Embryonic facial prominence (tissue), 1 donor: ENCODE data around the gene UBXN2A.
"Not testable (repeated sequence)": the region's sequence is repeated elsewhere in the genome, so short reads cannot be mapped to it uniquely, and the experiment has no call there.

Source experiments
- DNase-seq: peaks from one replicate; pipeline ENCODE4 v3.0.0-alpha.2; 2016; ENCODE audit errors: extremely low spot score

Gene UBXN2A

DNA sequence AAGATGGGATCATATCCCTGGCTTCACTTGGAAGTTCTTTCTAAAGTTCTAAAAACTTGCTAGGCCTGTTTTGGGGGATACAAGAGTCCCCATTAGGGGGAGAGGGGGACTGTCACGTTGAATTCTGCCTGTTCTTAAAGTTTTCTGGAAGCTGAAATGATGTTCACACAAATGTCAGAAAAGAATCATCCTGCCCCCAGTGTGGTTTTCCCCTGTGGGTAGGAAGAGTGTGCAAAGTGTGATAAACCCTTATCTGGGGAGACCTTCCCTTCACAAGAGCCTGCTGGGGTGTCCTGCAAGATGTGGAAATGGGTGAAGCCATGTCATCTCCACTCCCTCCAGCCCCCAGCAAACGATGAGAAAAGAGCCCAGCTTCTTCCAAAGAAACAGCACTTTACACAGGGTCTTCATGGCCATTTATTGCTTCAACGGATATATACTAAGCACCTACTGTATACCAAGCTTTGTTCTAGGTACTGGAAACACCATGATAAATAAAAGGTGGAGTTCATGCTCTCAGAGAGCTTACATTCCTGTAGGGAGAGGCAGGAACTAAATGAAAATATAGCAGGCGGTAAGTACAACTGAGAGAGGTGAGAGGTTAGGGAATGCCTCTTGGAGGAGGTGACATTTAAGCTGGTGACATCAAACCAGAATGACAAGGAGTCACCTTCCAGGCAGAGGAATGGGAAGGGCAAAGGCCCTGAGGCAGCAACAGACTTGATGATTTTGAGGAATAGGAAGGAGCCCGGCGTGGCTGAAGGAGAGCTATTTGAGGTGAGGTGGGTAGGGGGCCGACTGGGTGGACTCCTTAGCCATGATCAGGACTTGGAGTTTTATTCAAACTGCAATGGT lies 71.2 kb downstream of the UBXN2A start:
- DNase-seq = no peak

DNA sequence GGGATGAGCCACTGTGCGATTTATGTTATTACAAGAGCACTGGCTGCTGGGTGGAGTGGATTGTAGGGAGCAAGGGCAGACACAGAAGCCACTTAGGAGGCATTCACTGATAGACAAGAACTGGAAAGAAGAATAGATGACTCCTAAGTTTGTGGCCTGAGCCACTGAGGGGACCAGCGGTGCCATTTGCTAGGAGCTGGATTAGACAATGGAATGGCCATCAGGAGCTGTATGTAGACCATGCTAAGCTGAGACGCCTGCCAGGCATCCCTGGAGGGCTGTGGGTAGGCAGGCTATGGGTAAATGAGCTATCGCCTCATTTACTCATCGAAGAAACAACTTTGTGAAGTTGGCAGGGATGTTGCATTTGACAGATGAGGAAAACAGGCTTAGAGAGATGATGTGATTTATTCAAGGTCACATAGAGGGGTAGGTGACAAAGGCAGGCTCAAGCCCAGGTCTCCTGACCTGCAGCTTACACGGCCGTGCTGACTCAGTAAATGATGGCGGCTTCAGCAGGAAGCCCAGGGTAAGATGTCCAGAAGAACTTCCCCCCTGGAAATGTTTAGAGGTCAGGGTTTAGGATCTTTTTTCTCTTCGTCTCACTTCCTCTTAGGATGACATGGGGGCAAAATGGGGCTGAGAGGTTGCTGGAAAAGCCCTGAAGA lies 72.4 kb downstream of the UBXN2A start:
- no peak for DNase-seq

DNA sequence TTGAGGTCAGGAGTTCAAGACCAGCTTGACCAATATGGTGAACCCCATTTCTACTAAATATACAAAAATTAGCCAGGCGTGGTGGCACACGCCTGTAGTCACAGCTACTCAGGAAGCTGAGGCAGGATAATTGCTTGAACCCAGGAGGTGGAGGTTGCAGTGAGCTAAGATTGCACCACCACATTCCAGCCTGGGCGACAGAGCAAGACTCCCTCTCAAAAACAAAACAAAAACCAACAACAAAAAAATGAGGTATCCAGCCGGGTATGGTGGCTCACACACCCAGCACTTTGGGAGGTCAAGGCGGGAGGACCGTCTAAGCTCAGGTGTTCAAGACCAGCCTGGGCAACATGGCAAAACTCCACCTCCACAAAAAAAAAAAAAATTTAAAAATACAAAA lies 74.6 kb downstream of the UBXN2A start:
- not testable (repeated sequence) for DNase-seq

DNA sequence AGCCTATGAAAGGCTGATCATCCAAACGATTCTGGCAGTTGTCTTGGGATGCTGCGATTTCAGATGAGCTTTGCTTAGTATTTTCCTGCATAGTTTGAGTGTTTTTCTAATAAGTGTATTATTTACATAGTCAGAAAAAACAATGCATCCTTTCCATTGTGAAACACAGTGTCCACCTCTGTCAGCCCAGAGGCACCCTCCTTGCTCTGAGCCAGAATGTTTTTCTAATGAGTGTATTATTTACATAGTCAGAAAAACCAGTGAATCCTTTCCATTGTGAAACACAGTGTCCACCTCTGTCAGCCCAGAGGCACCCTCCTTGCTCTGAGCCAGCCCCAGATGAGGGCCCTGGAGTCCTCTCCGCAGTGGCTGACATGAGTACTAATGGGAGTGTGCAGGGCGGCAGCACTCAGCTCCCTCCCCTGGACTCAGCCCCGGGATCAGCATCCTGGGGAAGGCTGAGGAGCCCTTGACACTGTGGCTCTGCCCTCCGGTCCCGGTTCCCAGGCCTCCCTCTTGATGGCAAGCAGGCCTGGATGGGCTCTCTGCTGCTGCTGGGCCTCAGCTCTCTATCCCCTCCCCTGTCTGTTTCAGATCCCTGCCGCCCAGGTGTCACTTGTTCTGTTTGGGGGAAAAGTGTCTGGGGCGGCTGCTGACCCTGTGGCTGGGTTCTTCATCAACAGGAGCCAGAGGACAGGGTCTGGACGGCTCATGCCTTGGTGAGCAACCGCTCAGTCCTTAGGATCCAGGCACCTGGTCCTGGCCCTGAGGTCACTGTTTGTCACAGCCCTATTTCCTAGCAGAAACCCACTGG lies 75.5 kb downstream of the UBXN2A start:
- no peak for DNase-seq

DNA sequence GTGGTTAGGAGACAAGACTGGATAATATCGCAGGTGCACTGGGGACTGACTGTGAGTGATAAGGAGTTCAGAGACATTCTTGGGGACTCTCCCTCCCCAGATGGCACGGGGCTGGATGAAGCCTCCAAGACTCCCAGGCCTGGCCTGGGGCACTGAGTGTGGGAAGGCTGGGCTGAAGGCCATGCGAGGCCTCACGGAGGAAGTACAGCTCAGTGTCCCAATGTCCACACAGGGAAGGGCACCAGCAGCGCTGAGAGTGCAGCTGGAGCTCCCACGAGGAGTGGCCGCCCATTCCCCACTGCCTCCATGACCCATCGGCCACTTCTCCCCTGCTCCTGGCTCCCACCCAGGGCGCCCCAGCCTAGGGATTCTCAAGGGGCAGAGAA lies 76.1 kb downstream of the UBXN2A start:
- no peak for DNase-seq

DNA sequence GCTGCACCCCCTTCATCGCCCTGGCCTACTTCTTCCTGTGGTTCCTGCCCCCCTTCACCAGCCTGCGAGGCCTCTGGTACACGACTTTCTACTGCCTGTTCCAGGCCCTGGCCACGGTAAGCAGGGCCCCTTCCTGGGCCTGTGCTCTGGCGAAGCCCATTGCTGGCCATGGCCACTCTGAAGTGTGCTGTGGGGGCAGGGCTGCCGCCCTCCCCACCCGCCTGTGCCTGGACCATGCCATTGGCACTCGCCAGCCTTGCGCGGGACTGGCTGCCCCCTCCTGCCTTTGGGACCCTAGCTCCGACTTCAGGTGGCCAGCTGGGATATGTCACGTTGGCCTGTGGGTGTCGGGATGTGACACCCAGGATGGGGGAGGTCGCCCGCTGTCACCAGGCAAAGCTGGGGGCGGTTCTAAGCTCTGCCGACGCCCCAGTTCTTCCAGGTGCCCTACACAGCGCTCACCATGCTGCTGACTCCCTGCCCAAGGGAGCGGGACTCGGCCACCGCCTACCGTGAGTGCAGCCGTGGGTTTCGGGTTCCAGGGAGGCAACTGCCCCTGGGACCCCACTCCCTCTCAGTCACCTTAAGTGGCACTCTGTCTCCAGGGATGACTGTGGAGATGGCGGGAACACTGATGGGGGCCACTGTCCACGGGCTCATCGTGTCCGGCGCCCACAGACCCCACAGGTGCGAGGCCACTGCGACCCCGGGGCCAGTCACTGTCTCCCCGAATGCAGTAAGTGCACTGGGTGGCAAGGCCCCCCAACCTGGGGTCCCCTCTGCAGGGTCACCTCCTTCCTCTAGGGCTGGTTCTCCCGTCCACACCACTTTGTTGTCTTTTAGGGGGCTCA lies 76.8 kb downstream of the UBXN2A start:
- DNase-seq = no peak

DNA sequence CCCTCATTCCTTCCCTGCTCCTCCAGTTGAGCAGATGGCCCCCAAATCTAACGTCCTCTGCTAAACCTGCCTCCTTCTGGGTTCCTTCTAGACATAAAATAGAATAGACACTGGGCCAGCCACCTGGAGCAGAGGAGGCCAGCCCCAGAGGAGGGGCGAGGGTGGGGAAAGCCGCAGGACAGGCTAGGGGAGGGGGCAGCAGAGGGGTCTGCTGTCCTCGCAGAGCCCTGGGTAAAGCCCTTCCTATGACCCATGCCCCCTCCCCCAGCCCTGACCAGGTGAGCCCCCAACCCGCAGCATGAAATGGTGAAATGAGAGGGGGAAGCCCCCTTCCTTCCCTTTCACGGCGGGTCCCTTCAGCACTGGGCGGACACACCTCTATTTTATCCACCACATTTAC lies 77.4 kb downstream of the UBXN2A start:
- no peak for DNase-seq

DNA sequence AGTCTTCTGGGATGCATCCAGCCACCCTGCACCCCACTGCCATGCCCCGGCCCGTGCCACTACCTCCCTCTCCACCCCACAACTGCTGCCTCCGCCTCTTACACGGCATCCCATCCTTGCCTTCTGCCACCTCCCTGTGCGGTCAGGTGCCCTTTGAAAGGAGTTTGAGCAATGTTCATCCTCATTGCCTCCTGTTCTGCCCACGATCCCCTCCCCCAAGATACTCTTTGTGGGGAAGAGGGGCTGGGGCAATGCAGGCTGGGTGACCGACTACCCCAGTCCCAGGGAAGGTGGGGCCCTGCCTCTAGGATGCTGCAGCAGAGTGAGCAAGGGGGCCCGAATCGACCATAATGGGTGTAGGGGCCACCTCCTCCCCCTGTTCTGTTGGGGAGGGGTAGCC lies 78.0 kb downstream of the UBXN2A start:
- DNase-seq = no peak

DNA sequence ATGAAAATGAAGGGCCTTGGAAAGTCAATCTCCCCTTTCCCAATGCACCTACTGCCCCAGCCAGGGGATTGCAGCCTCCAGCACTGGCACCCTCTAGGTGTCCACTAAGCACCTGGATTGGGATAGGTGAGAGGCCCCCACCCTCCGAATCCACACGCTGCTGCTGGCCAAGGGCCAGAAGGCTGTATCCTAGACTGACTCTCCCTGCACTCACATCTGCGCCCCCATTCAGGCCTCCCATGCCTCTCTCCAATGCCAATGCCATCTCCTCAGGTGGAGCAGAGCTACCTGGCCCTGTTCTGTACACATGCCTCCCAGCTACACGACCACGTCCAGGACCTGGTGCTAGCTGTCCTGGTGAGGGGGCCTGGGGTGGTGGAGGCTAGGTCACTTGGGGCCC lies 79.5 kb downstream of the UBXN2A start:
- DNase-seq = no peak

DNA sequence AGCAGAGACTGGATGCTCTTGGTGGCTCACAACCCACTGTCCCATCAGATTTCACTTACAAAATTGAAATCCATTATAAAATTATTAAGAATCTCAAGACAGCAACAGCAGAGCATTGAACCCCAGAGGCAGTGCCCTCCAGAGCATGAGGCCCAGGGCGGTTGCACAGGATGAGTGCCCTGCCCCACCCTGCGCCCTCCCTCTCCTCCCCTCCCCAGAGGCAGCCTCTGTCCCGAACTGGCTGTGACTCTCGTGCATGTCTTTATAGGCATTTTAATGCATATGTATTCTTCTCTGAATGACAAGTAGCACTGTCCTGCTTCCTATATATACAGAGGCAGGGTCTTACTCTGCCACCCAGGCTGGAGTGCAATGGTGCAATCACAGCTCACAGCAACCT lies 80.0 kb downstream of the UBXN2A start:
- DNase-seq = no peak

DNA sequence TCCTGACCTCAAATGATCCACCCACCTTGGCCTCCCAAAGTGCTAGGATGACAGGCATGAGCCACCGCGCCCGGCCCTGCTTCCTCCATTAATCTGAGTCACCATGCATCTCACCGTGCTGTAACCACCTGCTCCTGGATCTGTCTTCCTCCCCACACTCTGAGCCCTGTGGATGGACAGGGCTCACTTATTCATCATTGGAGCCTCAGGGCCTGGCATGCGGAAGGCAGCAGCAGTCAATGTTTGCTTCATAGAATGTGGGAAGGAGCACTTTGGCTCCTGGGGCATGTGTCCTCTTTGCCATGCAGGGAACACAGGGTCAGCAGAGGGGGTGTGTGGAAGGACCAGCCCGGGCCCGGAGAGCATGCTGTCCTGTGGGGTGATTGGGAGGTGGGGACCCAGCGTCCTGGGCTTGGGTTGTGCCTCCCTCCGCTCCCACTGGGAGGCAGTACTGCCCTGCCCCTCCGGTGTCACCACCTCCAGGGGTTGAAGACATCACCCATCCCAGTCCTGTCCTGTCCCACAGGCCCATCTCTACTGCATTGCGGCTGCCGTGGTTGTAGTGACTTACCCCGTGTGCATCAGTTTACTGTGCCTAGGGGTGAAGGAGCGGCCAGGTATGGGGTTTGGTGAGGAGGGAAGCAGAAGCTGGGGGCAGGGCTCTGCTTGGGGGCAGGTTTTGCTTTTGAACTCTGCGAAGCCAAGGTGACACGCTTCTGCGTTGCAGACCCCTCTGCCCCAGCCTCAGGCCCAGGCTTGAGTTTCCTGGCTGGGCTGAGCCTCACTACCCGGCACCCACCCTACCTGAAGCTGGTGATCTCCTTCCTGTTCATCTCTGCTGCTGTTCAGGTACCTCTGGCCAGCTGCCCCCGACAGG lies 81.1 kb downstream of the UBXN2A start:
- no peak for DNase-seq

DNA sequence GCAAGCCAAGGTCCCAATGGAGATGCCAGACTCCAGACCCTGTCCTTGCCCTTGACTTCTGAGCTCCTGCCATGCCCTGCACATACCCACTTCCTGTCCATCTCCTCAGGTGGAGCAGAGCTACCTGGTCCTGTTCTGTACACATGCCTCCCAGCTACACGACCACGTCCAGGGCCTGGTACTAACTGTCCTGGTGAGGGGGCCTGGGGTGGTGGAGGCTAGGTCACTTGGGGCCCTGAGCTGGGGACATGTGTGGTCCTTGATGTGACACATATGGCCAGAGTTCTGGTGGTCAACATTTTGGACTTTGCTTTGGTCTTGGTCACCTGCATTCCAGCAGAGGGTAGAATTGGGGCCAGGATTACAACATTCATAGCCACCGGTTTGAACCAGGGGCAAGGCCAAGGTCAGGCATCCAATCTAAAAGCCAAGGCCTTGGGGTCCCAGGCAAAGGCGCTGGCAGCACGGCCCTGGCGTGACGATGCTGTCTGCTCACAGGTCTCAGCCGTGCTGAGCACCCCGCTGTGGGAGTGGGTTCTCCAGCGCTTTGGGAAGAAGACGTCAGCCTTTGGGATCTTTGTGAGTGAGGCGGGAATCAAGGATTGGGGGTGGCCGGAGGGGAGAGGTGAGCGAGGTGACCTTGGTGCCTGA lies 82.2 kb downstream of the UBXN2A start:
- no peak for DNase-seq

DNA sequence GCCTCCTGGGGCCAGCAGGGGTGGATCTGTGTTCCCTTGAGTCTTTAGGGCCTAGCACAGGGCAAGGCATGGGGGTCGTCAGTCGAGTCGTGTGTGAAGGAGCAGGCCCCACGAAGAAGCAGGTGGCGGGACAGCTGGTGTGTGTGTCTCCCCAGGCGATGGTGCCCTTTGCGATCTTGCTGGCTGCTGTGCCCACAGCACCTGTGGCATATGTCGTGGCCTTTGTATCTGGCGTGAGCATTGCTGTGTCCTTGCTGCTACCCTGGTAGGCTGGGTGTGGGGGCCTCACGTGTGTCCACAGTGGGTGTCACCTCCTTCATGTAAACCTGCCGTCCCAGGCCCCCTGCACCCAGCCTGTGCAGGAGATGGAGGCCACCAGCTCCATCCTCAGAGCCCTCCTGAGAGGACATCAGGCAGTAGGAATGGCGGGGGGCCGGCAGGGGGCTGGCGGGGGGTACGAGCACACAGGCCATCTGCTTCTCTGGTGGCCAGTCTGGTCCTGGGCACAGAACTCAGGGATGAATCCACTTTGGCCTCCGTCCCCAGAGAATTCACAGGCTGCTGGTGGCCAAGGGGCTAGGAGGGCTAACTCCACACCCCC lies 82.8 kb downstream of the UBXN2A start:
- no peak for DNase-seq

DNA sequence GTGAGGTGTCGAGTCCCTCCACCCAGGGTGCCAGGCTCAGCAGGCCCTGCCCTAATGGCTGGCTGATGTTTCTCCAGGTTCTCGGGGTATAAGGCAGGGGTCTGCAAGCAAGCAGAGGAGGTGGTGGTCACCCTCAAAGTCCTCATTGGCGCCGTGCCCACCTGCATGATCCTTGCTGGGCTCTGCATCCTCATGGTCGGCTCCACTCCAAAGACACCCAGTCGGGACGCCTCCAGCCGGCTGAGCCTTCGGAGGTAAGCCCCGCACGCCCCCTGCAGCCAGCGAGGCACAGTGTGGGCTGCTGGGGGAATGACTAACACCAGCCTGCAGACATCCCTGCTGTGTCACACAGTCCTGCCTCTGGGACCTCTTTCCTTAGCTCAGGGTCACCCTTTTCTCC lies 83.8 kb downstream of the UBXN2A start:
- DNase-seq = no peak

DNA sequence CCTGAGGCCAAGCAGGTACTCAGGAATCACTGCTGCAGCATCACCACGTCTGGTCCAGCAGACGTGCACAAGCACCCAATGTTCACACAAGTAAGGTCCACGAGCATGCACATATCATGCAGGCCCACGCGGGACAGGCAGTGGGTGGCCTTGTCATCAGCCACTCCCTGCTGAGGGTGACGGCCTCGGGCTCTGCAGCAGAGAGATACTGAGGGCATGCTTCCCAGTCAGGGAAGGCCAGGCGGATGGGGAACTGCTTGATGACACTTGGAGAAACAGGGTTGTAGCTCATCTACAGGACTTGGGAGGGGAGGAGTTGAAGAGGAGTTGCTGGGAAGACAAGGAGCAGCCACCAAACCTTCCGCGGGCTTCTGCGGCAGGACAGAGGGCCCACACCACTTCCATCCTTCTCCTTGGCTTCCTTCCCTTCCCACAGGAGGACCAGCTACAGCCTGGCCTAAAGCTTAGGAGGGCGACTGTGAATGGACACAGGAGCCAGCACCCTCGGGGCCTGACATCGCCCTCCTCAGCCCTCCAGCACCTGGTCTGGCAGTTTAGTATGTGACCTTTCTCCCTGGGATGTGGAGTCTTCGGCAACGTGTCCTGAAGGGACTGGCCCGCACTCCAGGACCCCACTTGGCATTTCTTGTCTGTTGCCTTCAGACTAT lies 84.9 kb downstream of the UBXN2A start:
- no peak for DNase-seq

DNA sequence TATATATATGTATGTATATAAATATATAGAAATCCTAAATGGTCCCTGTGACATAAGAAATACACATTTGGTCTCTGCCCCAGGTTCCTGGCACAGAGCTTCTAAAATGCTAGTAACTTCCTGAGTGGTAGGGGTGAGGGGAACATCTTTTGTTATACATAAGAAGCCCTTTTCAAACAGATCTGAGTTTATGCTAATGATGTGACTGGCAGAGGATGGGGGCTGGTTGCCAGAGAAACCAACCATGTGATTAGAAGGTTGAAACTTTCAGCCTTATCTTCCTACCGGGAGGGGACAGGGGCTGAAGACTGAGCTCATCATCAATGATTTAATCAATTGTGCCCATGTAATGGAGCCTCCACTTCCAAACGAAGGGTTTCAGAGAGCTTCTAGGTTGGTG lies 86.0 kb downstream of the UBXN2A start:
- DNase-seq = no peak

DNA sequence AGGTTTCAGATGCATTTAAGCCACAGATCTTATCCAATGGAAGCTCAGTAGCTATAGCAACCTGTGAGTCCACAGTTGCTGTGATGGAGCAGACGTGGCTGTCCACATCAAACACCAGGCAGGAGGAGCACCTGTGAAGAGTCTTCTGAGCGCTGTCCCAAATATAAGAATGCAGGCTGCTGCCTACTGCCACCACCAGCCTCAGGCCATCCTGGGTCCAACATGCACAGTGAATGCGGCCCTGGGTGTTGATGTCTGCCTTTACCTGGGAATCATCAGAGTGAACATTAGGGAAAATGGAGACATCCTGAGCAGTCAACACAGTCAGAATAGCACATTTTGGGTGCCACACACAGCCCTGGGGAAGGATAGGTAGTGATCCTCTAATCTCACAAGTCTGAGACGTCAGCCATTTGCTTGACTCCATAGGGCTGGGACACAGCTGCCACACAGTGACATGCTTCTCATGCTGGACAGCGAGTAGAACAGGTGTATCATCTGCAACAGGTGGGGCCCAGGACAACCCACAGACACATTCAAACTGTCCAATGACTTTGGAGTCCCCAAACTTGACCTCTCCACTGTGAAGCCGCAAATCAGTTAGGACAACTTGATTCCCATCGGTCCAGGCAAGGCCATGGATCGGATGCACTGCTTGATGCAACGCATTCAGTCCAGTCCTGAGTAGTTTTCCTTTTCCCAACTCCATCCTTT lies 98.7 kb downstream of the UBXN2A start:
- DNase-seq = no peak

DNA sequence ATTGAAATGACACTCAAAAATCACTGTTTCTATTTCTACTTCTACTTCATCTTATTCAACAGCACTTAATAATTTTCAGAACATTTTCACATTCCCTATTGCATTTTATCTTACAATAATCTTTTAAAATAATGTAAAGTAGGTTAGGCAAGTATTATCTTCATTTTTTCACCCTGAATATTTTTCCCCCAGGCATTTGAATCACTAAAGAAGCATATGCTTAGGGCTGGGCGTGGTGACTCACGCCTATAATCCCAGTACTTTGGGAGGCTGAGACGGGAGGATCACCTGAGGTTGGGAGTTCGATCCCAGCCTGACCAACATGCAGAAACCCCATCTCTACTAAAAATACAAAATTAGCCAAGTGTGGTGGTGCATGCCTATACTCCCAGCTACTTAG lies 100.2 kb downstream of the UBXN2A start:
- DNase-seq = no peak

DNA sequence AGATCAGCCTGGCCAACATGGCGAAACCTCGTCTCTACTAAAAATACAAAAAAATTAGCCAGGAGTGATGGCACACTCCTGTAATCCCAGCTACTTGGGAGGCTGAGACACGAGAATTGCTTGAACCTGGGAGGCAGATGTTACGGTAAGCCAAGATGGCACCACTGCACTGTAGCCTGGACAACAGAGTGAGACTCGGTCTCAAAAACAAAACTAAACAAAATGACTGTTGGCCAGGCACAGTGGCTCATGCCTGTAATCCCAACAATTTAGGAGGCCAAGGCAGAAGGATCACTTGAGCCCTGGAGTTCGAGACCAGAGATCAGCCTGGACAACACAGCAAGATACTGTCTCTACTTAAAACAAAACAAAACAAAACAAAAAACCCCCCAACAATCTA lies 102.9 kb downstream of the UBXN2A start:
- DNase-seq = not testable (repeated sequence)
